PFSK-1 (cell line): ENCODE measurements around the gene BAMBI.

Experiments
- POLR2AphosphoS5 ChIP-seq: IDR thresholded peaks from 2 replicates; pipeline ENCODE4 v1.6.1; 2012; ENCODE audit warnings: low read depth, mild to moderate bottlenecking, control low read depth, low read length, moderate library complexity
- TAF1 ChIP-seq: IDR thresholded peaks from 2 replicates; pipeline ENCODE4 v1.6.1; 2012; ENCODE audit warnings: low read length, control low read depth, borderline replicate concordance; ENCODE audit not compliant: insufficient read depth

DNA sequence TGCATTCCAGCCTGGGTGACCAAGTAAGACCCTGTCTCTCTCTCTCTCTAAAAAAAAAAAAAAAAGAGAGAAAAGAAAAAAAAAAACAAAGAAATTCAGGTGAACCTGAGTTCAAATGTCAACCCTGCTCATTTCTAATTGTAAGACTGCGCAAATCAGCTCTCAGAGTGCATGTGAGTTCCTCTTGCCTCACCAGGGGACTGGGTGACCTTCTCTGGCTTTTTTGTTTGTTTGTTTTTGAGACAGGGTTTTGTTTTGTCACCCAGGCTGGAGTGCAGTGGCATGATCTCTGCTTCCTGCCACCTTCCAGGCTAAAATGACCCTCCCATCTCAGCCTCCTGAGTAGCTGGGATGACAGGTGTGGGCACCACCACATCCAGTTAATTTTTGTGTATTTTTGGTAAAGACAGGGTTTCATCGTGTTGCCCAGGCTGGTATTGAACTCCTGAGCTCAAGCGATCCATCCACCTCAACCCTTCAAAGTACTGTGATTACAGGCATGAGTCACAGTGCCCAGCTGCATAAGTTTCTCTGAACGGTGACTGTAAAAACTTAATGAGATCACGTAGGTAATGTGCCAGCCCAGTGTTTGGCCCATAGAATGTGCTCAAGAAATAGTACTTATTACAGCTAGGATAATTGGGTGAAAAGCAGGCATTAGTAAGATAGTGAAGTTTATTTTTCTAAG lies 45.3 kb upstream of the BAMBI start:
- TF ChIP-seq POLR2AphosphoS5 (no peak), TAF1 (no peak)
